ENCODE measurements around the gene OR1Q1.
"Not testable (repeated sequence)": the region's sequence is repeated elsewhere in the genome, so short reads cannot be mapped to it uniquely, and the experiment has no call there.

The OR1Q1 gene

GRCh38 chr9:122614362-122614761 lies at the start of gene OR1Q1:
Gene OR1Q1 (plus strand): TSS chr9:122614738. CDS start chr9:122614738, 0 bp downstream.
- no peak for DNase-seq

GRCh38 chr9:122567901-122568300 lies 46.6 kb upstream of the OR1Q1 start:
- no peak for DNase-seq

GRCh38 chr9:122572456-122572855 lies 42.1 kb upstream of the OR1Q1 start:
- no peak for DNase-seq

- DNase-seq, result no peak
Observed at GRCh38 chr9:122579874-122580273, 34.7 kb upstream of the OR1Q1 start.

GRCh38 chr9:122580360-122580759 lies 34.2 kb upstream of the OR1Q1 start:
- no peak for DNase-seq

GRCh38 chr9:122583284-122583683 lies 31.3 kb upstream of the OR1Q1 start, which contains the start of gene OR1L8:
Gene OR1L8 (minus strand): TSS chr9:122583384. CDS start chr9:122568477, 14,907 bp downstream.
- DNase-seq, result not testable (repeated sequence)

- no peak for DNase-seq
Observed at GRCh38 chr9:122605691-122606090, 8.8 kb upstream of the OR1Q1 start.

- no peak for DNase-seq
Observed at GRCh38 chr9:122606587-122606986, 8.0 kb upstream of the OR1Q1 start.

GRCh38 chr9:122609804-122610203 lies 4.7 kb upstream of the OR1Q1 start:
- DNase-seq, result no peak

- DNase-seq, result no peak
Observed at GRCh38 chr9:122619996-122620395, 5.5 kb downstream of the OR1Q1 start.

GRCh38 chr9:122642226-122642625 lies 27.7 kb downstream of the OR1Q1 start:
- no peak for DNase-seq

GRCh38 chr9:122656378-122656777 lies 41.8 kb downstream of the OR1Q1 start:
- DNase-seq, result no peak

- DNase-seq, result no peak
Observed at GRCh38 chr9:122657527-122657926, 43.0 kb downstream of the OR1Q1 start, which contains the start of gene OR1B1. Gene OR1B1 (minus strand): TSS chr9:122657627.

GRCh38 chr9:122661416-122661815 lies 46.9 kb downstream of the OR1Q1 start, which contains the start of gene OR1L1:
Gene OR1L1 (plus strand): TSS chr9:122661716. CDS start chr9:122661716, 0 bp downstream.
- no peak for DNase-seq
